HepG2 (cell line): Measurements from ENCODE around the gene KLRF2. TPM values are rescaled to one million over a fixed set of nuclear protein-coding genes. Genes with fewer than 3 reads are reported as not detected.

Experiments
- ATAC-seq: fragments of 200-7000 bp; cut with Tn5 transposase; 3 replicates; pipeline ENCODE4 v1.9.1; 2020; ENCODE audit warnings: mild to moderate bottlenecking, moderate library complexity
- BruUV-seq: library from RNA; stranded (reverse); fragments of 400-500 nt; replicated peaks from 2 replicates; lab custom pipeline; 2021; lab: Mats Ljungman, UMichigan
- CTCF ChIA-PET: fragments of 300-600 bp; formaldehyde crosslinking; extraction: SDS; loops from one replicate; lab custom pipeline; 2021; ENCODE audit warnings: low total read pairs, inconsistent platforms, low intra/inter-chr PET ratio; lab: Yijun Ruan, JAX
- POLR2A ChIA-PET: fragments of 350-600 bp; sonication (Branson Sonifier 250); formaldehyde crosslinking; loops from one replicate; lab custom pipeline; 2020; ENCODE audit warnings: antibody characterized with exemption, inconsistent platforms; lab: Yijun Ruan, JAX
- DNase-seq: peaks from one replicate; pipeline ENCODE4 v3.0.0-alpha.2; 2015; ENCODE audit warnings: low spot score
- FAIRE-seq: peaks from 3 replicates; lab custom pipeline; 2011; peaks lifted over from hg19 to GRCh38; lab: Jason Lieb, UNC
- H2AFZ ChIP-seq: one replicate; pipeline ENCODE4 v1.6.1; 2011; ENCODE audit warnings: low read length, inconsistent platforms
- H3K27ac ChIP-seq: fragments of 300-600 bp; 3 replicates; pipeline ENCODE4 v1.8.0; 2011; ENCODE audit warnings: mixed run types, mild to moderate bottlenecking, mixed read lengths, low read length, inconsistent platforms; ENCODE audit not compliant: insufficient read depth; ENCODE audit errors: extremely low read length
- H3K27me3 ChIP-seq, 2 experiments: fragments of 200-600 bp in 1 of 2; 2 replicates in 1 of 2; 3 replicates in 1 of 2; pipeline versions ENCODE4 v1.6.0 to v1.8.0; 2011; ENCODE audit warnings: low read length in 2 of 2, mild to moderate bottlenecking in 2 of 2, moderate library complexity in 2 of 2, inconsistent platforms in 1 of 2; ENCODE audit not compliant: insufficient read depth in 2 of 2, control insufficient read depth in 1 of 2
- H3K36me3 ChIP-seq, 2 experiments: fragments of 200-600 bp in 1 of 2; replicated peaks in 1 of 2; 2 replicates in 1 of 2; 3 replicates in 1 of 2; pipeline versions ENCODE4 v1.5.1 to v1.8.0; 2011; ENCODE audit warnings: low read length in 2 of 2, inconsistent platforms in 1 of 2; ENCODE audit not compliant: insufficient read depth in 2 of 2, control insufficient read depth in 1 of 2
- H3K4me1 ChIP-seq: 2 replicates; pipeline ENCODE4 v1.5.1; 2012; ENCODE audit warnings: low read length, inconsistent platforms; ENCODE audit not compliant: insufficient read depth
- H3K4me2 ChIP-seq: 2 replicates; pipeline ENCODE4 v1.6.0; 2011; ENCODE audit warnings: low read depth, low read length, inconsistent platforms
- H3K4me3 ChIP-seq, 3 experiments: fragments of 200-600 bp in 1 of 3; sonication (generic), shearing (Covaris generic) in 1 of 3; replicated peaks in 1 of 3; 2 replicates each; pipeline ENCODE4 v1.5.1; 2011 to 2016; ENCODE audit warnings: low read length in 3 of 3, inconsistent platforms in 2 of 3, low read depth in 2 of 3, mild to moderate bottlenecking in 2 of 3, control low read depth in 1 of 3, mixed read lengths in 1 of 3; ENCODE audit not compliant: insufficient read depth in 1 of 3
- H3K79me2 ChIP-seq: one replicate; pipeline ENCODE4 v1.6.1; 2011; ENCODE audit warnings: low read length, inconsistent platforms; ENCODE audit not compliant: insufficient read depth
- H3K9ac ChIP-seq: 2 replicates; pipeline ENCODE4 v1.6.0; 2011; ENCODE audit warnings: mild to moderate bottlenecking, low read depth, low read length, inconsistent platforms; ENCODE audit not compliant: insufficient read depth
- H3K9me3 ChIP-seq: 2 replicates; pipeline ENCODE4 v1.5.1; 2012; ENCODE audit warnings: mild to moderate bottlenecking, low read length
- H4K20me1 ChIP-seq: 2 replicates; pipeline ENCODE4 v1.6.0; 2011; ENCODE audit warnings: inconsistent platforms, mild to moderate bottlenecking, low read length, moderate library complexity; ENCODE audit not compliant: insufficient read depth
- CBFB ChIP-seq: sonication (generic); formaldehyde crosslinking; IDR thresholded peaks from 2 replicates; pipeline ENCODE4 v1.4.0; 2020; ENCODE audit warnings: missing genetic modification reagents
- NFE2L1 ChIP-seq: sonication (generic); formaldehyde crosslinking; IDR thresholded peaks from 2 replicates; pipeline ENCODE4 v1.4.0; 2020; ENCODE audit warnings: missing genetic modification reagents, mild to moderate bottlenecking, borderline replicate concordance
- STAG1 ChIP-seq: sonication (generic); formaldehyde crosslinking; IDR thresholded peaks from 2 replicates; pipeline ENCODE4 v1.4.0; 2020; ENCODE audit warnings: missing genetic modification reagents
- ZC3H4 ChIP-seq: sonication (generic); formaldehyde crosslinking; IDR thresholded peaks from 2 replicates; pipeline ENCODE4 v1.4.0; 2020; ENCODE audit warnings: missing genetic modification reagents, borderline replicate concordance
- ZNF317 ChIP-seq: sonication (generic); formaldehyde crosslinking; IDR thresholded peaks from 2 replicates; pipeline ENCODE4 v1.5.0; 2020; ENCODE audit warnings: mild to moderate bottlenecking, missing genetic modification reagents
- WGBS: methylation state at CpG from one replicate; pipeline ENCODE4 v1.1.6; 2017; ENCODE audit warnings: low lambda C conversion rate; 5-methylcytosine and 5-hydroxymethylcytosine counted together
- in situ Hi-C: cut with HindIII; loops from 2 replicates; pipeline ENCODE4 v1.10.0; 2017; ENCODE audit warnings: low pct_unique_long_range_greater_than_20kb; ENCODE audit not compliant: extremely low pct_ligation_motif_present
- intact Hi-C: fragments of 100-400 bp; cut with micrococcal nuclease; formaldehyde crosslinking; loops from one replicate; pipeline ENCODE4 v1.10.0; 2022; ENCODE audit not compliant: unreplicated experiment
- polyA plus RNA-seq, 8 experiments: library from polyadenylated mRNA; depleted of rRNA in 3 of 8; stranded (reverse) in 7 of 8; unstranded in 1 of 8; fragments of >200 nt; fragmentation: Illumina TruSeq in 4 of 8; extraction: Trizol in 4 of 8; gene quantifications; 2 replicates each; pipeline versions ENCODE4 v1.2.1 to v1.2.3, GENCODE V29; 2011 to 2016; ENCODE audit warnings: low read depth in 4 of 8, missing spikeins in 1 of 8, mixed read lengths in 1 of 8; ENCODE audit not compliant: insufficient read depth in 1 of 8
- total RNA-seq, 5 experiments: library from RNA; depleted of rRNA; stranded (reverse); fragments of >200 nt; fragmentation: Illumina TruSeq; extraction: Trizol; gene quantifications; 2 replicates each; pipeline ENCODE4 v1.2.3, GENCODE V29; 2016; ENCODE audit warnings: low read depth in 1 of 5
- TF ChIP-seq, protein P1 (sequence below): sonication (generic); formaldehyde crosslinking; IDR thresholded peaks from 2 replicates; pipeline ENCODE4 v1.5.0; 2020; ENCODE audit warnings: missing genetic modification reagents
- TF ChIP-seq, protein P2 (sequence below): sonication (generic); formaldehyde crosslinking; IDR thresholded peaks from 2 replicates; pipeline ENCODE4 v1.4.0; 2020; ENCODE audit warnings: missing genetic modification reagents
- TF ChIP-seq, protein P3 (sequence below): sonication (generic); formaldehyde crosslinking; IDR thresholded peaks from 2 replicates; pipeline ENCODE4 v1.4.0; 2020; ENCODE audit warnings: missing genetic modification reagents, borderline replicate concordance

Gene KLRF2
- total and polyA plus RNA-seq, 2 of the 13 experiments (the other 11 are each of a cell fraction or from before 2014, with no cell fraction given): not detected

DNA sequence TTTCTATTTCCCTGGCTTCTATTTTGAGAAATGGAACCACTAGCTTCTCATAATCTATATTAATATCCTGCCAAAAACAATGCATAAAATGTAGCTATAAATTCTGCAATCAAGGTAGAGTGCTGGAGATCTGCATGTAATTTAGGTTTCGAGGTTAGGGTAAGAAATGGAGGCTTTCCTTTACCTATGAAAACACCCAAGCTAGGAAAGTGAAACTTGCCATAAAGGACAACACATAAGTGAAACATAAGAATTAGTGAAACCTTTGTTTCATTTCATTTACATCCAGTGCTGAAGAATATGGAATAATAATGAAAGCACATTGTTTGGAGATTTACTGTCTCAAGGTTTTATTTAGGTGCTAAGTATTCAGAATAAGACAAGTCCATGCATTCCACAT, 41.1 kb downstream of the KLRF2 start:
- TF ChIP-seq ZC3H4 (CRISPR knock-in tag) (no peak), ZNF317 (CRISPR knock-in tag) (no peak), STAG1 (CRISPR knock-in tag) (no peak), CBFB (no peak), NFE2L1 (CRISPR knock-in tag) (no peak)
- TF ChIP-seq, protein P1, sequence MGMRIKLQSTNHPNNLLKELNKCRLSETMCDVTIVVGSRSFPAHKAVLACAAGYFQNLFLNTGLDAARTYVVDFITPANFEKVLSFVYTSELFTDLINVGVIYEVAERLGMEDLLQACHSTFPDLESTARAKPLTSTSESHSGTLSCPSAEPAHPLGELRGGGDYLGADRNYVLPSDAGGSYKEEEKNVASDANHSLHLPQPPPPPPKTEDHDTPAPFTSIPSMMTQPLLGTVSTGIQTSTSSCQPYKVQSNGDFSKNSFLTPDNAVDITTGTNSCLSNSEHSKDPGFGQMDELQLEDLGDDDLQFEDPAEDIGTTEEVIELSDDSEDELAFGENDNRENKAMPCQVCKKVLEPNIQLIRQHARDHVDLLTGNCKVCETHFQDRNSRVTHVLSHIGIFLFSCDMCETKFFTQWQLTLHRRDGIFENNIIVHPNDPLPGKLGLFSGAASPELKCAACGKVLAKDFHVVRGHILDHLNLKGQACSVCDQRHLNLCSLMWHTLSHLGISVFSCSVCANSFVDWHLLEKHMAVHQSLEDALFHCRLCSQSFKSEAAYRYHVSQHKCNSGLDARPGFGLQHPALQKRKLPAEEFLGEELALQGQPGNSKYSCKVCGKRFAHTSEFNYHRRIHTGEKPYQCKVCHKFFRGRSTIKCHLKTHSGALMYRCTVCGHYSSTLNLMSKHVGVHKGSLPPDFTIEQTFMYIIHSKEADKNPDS (CRISPR knock-in tag): no peak
- TF ChIP-seq, protein P2, sequence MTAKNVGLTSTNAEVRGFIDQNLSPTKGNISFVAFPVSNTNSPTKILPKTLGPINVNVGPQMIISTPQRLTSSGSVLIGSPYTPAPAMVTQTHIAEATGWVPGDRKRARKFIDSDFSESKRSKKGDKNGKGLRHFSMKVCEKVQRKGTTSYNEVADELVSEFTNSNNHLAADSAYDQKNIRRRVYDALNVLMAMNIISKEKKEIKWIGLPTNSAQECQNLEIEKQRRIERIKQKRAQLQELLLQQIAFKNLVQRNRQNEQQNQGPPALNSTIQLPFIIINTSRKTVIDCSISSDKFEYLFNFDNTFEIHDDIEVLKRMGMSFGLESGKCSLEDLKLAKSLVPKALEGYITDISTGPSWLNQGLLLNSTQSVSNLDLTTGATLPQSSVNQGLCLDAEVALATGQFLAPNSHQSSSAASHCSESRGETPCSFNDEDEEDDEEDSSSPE: no peak
- TF ChIP-seq, protein P3, sequence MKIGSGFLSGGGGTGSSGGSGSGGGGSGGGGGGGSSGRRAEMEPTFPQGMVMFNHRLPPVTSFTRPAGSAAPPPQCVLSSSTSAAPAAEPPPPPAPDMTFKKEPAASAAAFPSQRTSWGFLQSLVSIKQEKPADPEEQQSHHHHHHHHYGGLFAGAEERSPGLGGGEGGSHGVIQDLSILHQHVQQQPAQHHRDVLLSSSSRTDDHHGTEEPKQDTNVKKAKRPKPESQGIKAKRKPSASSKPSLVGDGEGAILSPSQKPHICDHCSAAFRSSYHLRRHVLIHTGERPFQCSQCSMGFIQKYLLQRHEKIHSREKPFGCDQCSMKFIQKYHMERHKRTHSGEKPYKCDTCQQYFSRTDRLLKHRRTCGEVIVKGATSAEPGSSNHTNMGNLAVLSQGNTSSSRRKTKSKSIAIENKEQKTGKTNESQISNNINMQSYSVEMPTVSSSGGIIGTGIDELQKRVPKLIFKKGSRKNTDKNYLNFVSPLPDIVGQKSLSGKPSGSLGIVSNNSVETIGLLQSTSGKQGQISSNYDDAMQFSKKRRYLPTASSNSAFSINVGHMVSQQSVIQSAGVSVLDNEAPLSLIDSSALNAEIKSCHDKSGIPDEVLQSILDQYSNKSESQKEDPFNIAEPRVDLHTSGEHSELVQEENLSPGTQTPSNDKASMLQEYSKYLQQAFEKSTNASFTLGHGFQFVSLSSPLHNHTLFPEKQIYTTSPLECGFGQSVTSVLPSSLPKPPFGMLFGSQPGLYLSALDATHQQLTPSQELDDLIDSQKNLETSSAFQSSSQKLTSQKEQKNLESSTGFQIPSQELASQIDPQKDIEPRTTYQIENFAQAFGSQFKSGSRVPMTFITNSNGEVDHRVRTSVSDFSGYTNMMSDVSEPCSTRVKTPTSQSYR: no peak
- intact Hi-C loops: no loop called here
- FAIRE-seq: no peak
- 3% methylated on average over 1 of the region's 1 CpG for WGBS
- no peaks in the 10 kb centered on the region for H3K36me3 ChIP-seq
- no peak for DNase-seq
- H2AFZ ChIP-seq: no peak overlapping the region
- no peaks in the 10 kb centered on the region for H3K9me3 ChIP-seq
- in situ Hi-C loops: no loop called here
- H4K20me1 ChIP-seq: no peaks in the 10 kb centered on the region
- no peaks in the 10 kb centered on the region for H3K27me3 ChIP-seq
- no peak overlapping the region for H3K4me2 ChIP-seq
- H3K4me3 ChIP-seq: no peak overlapping the region
- ChIA-PET CTCF (no interaction called here), POLR2A (no interaction called here)
- H3K27ac ChIP-seq: no peak overlapping the region
- no peaks in the 10 kb centered on the region for H3K79me2 ChIP-seq
- H3K9ac ChIP-seq: no peak overlapping the region
- BruUV-seq: no TSS peak
- no peak for ATAC-seq
- no peaks in the 10 kb centered on the region for H3K4me1 ChIP-seq
